PFSK-1 (cell line): ENCODE measurements around the gene INVS.

Experiments
- FOXP2 ChIP-seq: optimal IDR thresholded peaks from 2 replicates; pipeline ENCODE3; 2011; ENCODE audit warnings: borderline replicate concordance, control low read depth, inconsistent platforms; ENCODE audit not compliant: insufficient read depth; ENCODE audit errors: extremely low read length, extremely low read depth
- POLR2AphosphoS5 ChIP-seq: IDR thresholded peaks from 2 replicates; pipeline ENCODE4 v1.6.1; 2012; ENCODE audit warnings: low read depth, mild to moderate bottlenecking, control low read depth, low read length, moderate library complexity
- SIN3A ChIP-seq: IDR thresholded peaks from 2 replicates; pipeline ENCODE4 v1.6.1; 2012; ENCODE audit warnings: mild to moderate bottlenecking, low read length, moderate library complexity, borderline replicate concordance; ENCODE audit not compliant: insufficient read depth
- TAF1 ChIP-seq: IDR thresholded peaks from 2 replicates; pipeline ENCODE4 v1.6.1; 2012; ENCODE audit warnings: low read length, control low read depth, borderline replicate concordance; ENCODE audit not compliant: insufficient read depth
- TF ChIP-seq, protein P1 (sequence below), 2 experiments: IDR thresholded peaks; 2 replicates each; pipeline versions ENCODE4 v1.6.1 to v1.8.0; 2011 to 2012; ENCODE audit warnings: low read depth in 2 of 2, low read length in 2 of 2, control low read depth in 1 of 2, inconsistent platforms in 1 of 2, mild to moderate bottlenecking in 1 of 2, moderate library complexity in 1 of 2; ENCODE audit not compliant: insufficient read depth in 1 of 2

The INVS gene

GRCh38 chr9:100066539-100066938 lies 32.5 kb upstream of the INVS start:
- TF ChIP-seq FOXP2 = no peak
- TF ChIP-seq, protein P1, sequence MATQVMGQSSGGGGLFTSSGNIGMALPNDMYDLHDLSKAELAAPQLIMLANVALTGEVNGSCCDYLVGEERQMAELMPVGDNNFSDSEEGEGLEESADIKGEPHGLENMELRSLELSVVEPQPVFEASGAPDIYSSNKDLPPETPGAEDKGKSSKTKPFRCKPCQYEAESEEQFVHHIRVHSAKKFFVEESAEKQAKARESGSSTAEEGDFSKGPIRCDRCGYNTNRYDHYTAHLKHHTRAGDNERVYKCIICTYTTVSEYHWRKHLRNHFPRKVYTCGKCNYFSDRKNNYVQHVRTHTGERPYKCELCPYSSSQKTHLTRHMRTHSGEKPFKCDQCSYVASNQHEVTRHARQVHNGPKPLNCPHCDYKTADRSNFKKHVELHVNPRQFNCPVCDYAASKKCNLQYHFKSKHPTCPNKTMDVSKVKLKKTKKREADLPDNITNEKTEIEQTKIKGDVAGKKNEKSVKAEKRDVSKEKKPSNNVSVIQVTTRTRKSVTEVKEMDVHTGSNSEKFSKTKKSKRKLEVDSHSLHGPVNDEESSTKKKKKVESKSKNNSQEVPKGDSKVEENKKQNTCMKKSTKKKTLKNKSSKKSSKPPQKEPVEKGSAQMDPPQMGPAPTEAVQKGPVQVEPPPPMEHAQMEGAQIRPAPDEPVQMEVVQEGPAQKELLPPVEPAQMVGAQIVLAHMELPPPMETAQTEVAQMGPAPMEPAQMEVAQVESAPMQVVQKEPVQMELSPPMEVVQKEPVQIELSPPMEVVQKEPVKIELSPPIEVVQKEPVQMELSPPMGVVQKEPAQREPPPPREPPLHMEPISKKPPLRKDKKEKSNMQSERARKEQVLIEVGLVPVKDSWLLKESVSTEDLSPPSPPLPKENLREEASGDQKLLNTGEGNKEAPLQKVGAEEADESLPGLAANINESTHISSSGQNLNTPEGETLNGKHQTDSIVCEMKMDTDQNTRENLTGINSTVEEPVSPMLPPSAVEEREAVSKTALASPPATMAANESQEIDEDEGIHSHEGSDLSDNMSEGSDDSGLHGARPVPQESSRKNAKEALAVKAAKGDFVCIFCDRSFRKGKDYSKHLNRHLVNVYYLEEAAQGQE (IDR thresholded peaks at IDR 0.05; ENCODE audit: insufficient read depth in 1 of 2, low read depth in 2 of 2, low read length in 2 of 2) = no peak

DNA sequence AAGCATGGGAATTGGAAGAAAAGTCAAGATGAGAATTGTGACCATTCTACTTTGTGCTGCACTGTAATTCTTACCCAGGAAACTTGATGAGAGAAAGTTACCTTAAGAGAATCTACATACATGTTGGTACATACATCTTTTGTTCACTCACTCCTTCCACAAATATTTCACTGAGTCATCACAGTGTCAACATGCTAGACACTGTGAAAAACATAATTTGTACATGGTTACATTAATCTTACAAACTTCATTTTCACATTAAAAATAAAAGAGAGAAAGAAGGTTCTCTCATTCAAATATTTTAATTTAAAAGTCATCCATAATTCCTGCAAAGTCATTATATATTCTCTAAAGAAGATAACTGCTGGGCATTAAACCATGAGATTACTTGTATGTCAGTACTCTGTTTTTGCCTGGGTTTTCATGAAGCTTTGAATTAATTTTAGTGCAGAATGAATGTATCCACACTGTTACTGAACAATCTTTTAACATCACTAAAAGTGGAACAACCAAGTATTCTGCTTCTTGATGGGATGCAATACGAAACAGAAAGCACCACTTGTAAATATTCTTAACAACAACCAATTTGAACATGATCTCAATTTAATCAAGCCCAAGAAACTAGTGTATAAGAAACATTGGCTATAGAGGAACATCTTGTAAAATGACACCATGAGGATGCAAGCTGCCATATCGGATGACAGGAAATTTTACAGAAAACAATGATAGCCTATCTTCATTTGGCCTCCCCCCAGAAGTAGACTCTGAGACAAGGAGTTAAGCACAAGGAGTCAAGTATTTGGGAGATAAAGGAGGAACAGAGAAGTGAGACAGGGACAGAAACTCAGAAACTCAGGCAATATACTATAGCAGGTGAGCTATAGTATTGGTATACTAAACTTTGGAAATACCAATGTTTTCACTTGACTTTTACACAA lies 28.7 kb upstream of the INVS start:
- TF ChIP-seq TAF1 (no peak), FOXP2 (no peak), POLR2AphosphoS5 (no peak), SIN3A (no peak)
- TF ChIP-seq, protein P1 (IDR thresholded peaks at IDR 0.05; ENCODE audit: insufficient read depth in 1 of 2, low read depth in 2 of 2, low read length in 2 of 2) = no peak

DNA sequence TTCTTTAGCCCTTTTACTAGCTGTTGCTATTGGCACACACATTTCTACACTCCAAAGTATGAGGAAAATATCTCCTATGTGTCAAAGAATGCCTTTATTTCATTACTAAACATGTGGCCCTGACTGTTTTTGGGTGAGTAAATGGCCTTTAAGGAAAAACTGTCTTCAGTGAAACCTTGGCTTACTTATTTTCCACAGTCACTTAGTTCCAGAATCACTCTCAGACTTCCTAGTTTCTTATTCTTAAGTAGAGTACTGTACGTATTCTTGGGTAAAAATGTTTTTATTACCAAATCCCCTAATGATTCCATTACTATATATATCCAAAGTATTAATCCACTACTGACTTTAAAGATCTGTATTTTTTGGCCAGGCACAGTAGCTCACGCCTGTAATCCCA lies 27.8 kb upstream of the INVS start:
- TF ChIP-seq SIN3A (no peak), POLR2AphosphoS5 (no peak), TAF1 (no peak), FOXP2 (no peak)
- TF ChIP-seq, protein P1 (IDR thresholded peaks at IDR 0.05; ENCODE audit: insufficient read depth in 1 of 2, low read depth in 2 of 2, low read length in 2 of 2) = no peak

DNA sequence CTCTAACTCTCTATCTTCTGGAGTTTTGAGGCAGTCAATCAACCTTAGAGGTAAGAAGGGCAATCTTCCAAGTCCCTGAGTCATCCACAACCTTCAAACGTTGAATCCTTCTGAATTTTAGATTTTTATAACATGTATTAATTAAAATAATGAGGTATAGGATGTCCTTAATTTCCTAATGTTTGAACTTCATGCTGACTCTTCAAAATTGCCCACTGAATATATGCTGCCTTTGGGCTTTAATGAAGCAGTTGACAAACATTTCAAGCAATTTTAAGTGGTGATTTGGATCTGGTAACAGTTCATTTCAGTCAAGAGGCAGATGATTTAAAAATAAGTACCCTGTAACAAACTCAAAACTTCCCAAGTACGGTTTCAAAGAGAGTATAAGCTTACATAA lies 26.2 kb upstream of the INVS start:
- TF ChIP-seq, protein P1 (IDR thresholded peaks at IDR 0.05; ENCODE audit: insufficient read depth in 1 of 2, low read depth in 2 of 2, low read length in 2 of 2) = no peak
- TF ChIP-seq POLR2AphosphoS5 (no peak), TAF1 (no peak), FOXP2 (no peak), SIN3A (no peak)
